Lung microvascular endothelial cell (primary cell): ENCODE measurements around the gene PPP2R2B. TPM values are rescaled to one million over a fixed set of nuclear protein-coding genes. Genes with fewer than 3 reads are reported as not detected.

Experiments
- DNase-seq, 2 donors: peaks; one replicate each; pipeline versions ENCODE4 v3.0.0 to v3.0.0-alpha.2; 2010; ENCODE audit warnings: low read depth in 2 of 2
- total RNA-seq: library from RNA; depleted of rRNA; stranded (reverse); fragments of >200 nt; gene quantifications from 2 replicates; pipeline ENCODE4 v1.2.1, GENCODE V29; 2014

Gene PPP2R2B
- total RNA-seq, 1 donor from 2014 or later: not detected

DNA sequence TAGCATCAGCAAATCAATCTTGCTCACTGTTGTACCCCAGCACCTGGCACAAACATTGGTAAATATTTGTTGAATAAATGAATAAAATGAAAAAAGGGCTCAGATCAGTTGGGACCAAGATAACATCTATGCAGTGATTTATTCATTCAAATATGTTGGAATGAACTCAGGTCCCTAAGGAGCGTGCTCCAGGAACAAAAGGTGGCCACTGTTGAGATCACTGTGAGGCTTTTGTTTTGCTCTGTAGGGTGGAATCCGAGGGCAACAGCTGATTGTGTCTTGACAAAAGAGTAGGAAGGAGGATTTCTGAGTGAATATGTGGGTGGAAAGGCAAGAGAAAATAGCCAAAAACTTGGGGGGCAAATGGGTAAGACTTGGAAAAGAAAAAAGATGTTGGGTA lies 89.7 kb downstream of the PPP2R2B start:
- no peak for DNase-seq

DNA sequence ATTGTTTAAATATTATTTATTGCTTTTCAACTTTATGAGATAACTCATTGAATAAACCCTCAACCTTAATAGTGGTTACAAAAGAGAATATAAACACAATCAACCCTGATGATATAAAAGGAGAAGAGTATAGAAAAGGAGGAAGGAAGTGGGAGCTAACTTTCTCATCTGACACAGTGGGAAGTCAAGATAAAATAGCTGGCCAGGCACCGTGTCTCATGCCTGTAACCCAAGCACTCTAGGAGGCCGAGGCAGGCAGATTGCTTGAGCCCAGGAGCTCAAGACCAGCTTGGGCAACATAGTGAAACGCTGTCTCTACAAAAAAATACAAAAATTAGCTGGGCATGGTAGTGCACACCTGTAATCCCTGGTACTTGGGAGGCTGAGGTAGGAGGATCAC lies 93.5 kb downstream of the PPP2R2B start:
- DNase-seq: no peak

DNA sequence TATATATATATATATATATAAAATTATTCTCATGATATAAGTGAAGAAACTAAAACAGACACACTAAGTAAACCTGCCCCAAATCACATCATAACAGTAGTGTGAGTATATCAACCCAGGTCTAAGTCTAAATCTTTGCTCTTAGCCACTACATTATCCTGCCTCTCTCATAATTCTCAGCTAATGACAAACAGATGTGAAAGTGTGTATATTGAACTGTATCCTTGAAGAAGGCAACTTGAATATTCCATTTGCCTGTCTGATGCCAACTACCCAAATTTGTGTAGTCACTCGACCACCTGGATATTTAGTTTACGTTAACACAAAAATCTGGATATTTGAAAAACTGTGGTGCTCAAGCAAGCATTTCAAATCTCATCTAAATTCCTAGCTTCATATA lies 97.4 kb downstream of the PPP2R2B start:
- no peak for DNase-seq

DNA sequence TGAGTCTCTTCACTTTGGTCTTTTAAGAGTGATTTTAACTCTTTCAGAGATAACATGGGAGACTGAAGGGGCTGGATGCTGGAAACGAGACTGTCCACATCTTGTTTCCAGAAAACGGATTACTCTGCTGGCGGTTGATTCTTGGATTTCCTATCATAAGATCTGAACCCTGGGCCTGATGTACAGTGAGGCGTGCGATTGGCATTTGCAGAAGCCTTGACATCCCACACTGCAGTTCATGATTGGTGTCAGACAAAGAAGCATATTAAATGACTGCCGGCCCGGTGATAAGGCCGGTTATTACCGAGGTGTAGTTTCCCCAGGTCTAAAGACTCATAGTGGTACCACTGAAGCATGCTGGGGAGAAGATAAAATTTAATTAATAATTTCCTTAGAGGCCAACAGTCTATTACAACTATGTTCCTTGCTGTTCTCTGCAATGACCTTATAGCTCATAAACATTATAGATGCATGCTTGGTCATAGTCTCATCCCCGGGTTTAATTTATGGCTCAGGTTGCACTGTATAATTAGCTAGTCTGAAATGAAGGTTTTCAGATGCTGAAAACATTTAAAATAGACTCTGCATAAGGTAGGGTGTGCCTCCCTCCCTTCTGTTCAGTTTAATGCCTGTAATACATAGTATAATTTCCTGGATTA lies 99.2 kb downstream of the PPP2R2B start:
- DNase-seq: no peak

DNA sequence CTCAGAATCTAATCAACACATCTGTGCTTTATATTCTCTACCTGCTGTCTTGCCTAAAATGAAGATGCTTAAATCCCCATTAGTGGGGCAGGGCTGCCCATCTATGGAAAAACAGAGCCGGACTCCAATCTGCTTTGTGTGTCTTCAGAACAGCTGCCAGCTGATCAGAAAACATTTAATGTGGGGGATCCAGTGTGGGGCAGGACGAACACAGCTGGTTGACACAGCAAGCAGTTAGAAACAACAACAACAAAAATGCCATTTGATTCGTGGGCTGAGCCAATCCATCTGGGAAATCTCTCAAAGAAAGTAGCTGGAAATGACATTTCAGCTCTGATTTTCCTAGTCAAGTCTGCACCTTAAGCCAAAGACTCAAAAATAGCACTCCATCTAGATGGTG lies 99.8 kb downstream of the PPP2R2B start:
- no peak for DNase-seq

DNA sequence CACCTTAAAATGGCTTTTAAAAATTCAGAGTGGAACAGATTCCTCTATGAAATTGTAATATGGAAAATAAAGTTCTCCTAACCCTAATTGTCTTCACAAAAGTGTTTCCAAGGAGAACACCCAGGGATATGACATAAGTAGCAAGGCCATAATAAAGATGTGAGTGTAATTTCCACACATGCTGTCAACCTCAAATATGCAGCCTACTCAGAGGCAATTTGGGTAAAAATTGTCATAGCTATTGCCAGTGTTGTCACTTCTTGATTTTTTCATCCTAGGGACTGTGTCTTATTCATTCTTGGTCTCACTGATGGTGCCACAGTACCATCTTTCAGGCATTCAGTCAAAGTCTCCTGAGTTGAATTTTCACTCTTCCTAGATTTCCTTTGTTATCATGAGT lies 100.3 kb downstream of the PPP2R2B start:
- no peak for DNase-seq

DNA sequence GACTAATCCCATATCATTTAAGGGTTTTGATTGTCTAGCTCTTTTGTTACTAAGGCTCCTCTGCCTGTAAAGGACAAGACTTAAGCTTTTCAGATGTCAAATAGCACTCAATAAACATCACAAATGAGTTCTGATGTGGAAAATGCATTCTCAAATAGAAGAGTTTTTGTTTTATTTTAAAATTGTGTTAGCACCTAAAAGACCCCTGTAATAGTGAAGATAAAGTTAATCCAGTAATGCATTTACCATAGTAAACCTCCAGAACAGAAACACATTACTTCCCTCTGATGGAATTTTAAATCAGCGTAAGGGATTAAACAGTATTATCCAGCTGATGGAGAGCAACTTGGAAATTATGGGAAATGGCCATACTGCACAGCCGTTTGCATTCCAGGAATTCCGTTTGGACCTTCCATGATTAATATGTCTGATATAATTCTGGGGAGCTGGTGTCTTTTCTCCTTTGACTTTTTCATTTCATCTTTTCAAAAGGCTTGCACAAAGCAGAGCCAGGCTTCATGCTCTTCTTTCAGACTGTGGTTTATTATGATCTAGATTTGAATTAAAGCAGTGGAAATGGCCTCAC lies 105.6 kb downstream of the PPP2R2B start:
- no peak for DNase-seq

DNA sequence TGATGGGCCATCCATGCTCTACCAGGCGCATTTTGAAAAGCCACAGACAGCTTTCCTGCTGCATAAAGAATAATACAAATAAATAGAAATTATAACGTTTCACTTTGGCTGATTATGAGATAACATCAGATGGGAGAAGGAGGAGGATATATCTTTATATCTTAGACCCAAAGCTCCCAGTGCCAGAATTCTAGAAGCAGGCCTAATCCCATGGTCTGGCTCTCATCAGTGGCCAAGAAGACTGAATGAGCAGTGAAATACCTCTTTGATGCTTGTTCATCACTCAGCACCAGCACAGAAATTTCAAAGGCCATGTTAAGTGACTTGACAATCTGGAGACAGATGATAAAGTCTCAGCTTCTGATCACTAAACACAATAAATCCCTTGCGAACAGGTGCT lies 107.6 kb downstream of the PPP2R2B start:
- DNase-seq: no peak

DNA sequence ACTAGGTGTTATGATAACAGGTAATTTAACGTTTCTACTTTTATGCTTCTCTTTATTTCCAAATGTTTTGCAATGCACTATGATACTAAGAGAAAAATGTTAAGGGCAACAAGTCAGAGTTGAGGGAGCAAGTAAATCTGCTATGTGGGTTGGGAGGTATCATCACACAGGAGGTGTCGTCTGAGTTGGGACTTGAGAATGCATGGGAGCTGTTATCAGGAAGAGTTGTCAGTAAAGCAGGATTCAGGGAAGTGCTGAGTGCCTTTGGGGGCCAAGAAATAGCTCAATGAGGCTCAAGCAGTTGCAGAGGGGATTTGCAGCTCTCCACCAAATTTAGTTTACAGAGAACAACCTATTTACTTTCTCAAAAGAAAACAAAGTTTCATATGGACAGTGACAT lies 108.0 kb downstream of the PPP2R2B start:
- no peak for DNase-seq

DNA sequence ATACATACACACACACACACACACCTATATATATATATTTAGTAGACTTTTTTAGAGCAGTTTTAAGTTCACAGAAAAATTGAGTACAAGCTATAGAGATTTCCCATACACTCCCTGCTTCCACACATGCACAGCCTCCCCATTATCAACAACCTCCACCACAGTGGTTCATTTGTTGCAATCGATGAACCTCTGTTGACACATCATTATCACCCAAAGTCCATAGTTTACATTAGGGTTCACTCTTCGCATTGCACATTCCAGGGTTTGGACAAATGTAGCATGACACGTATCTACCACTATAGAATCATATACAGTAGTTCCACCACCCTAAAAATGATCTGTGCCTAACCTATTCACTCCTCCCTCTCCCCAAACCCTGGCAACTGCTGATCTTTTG lies 111.0 kb downstream of the PPP2R2B start:
- no peak for DNase-seq

DNA sequence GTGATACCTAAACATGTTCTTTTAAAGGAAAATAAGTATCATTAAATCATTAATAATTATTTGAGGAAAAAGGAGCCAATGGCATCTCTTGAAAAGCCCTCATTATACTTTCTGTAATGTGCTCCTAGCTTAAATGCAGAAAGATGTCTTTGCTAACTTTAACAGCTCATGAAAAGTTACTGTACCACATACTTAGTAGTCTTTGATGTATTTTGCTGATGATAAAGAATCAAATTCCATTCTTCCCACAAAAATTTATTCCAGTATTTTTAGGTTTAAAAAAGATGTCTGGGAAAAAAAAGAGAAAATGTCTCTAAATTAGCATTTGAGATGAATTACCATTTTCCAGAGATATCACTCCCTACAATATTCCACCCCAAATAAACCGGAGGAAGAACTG lies 112.5 kb downstream of the PPP2R2B start:
- no peak for DNase-seq

DNA sequence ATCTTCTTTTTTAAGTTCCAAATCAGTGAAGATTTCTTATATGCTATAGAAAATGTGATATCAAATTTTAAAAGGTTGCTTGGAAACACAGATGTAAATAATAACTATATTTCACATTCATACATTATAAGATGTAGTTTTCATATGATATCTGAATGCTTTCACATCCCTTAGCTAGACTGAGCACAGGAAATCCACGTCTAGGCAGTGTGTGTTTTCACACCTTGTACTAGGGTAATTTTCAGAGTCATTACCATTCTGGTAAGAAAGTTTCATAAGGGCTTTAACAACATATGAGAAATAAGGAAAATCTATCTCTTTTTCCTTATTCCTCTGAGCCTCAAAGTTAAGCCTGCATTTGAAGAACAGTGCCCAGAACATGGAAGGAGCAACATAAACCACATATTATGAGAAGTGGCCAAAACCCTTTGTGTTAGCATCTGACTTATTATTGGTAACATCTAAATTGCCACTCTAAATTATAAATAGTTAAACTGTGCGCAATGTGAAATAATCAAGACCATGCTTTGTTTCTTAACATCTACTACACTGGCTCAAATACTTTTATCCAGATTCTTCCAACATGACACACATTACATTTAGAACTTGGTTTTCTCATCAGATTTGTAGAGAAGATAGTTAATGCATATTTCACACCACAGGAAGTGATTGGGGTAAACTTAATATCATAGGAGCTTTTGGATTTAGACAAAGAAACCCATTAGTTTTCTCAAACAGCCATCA lies 113.3 kb downstream of the PPP2R2B start:
- DNase-seq: no peak

DNA sequence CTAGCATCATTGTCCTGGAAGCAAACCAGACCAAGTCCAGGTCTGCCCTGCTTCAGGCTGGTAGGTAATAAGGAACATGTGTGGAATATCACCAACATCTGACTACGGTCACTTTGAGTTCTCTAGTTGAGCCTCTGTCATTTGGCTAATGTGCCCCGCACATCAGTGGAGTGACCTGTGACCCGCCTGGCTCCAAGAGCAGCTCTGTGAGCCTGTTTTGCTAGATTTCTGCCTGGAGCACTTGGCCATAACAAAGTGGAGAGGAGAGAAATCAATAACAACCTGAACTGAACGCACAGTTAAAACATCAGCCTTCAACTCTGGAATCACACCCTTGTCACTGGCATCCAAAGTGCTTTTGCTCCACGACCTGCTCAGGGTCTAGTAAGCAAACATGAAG lies 115.7 kb downstream of the PPP2R2B start:
- DNase-seq: no peak

DNA sequence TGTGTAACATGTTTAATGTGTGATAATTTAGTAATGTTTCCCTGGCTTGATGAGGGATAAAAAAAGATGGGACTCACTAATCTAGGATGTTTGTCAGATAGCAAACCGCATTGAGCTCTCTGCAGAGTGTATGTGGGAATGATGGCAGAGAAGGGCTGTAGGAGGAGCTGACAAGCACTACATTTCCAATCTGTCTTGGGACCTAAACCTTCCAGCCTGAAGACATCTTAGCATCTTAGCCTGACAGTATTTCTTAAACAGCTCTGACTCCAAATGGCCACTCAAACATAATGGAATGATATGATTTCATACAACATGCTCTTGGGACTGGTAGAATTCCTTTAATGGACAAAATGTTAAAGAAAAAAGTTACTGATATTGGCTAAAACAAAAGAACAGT lies 116.7 kb downstream of the PPP2R2B start:
- no peak for DNase-seq

DNA sequence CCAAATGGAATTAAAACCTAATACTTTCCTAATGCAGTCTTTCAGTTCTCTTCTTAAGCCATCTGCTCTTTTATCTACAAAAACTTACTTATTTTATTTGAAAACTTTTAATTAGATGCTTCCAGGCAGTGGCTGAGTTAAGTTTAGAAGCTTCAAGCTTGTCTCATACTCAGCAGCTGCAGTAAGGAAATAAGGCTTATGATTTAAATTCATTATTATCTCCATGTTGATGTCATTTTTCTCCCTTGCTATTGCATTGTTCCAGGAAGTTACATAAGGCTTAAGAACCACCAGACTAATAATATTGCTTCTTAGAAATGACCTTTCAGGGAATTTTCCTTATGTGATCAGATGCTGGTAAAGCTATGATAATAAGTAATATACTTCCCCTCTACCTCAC lies 119.6 kb downstream of the PPP2R2B start:
- no peak for DNase-seq

DNA sequence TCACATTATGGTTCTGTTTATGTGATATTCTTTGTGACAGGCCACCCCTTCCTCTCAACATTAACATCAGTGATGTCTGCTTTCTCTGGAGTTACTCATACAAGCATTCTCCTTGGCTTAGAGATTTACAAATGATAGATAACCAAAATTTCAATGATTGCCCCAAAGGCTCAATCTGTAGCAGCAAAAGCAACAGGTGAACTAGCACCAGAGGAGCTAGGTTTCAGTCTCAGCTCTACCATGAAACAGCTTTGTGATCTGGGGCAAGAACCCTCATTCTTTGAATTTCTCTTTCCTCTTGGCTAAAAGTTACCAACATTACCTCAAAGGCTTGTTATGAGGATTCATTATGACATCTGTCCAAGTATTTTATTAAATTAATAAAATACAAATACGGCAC lies 120.5 kb downstream of the PPP2R2B start:
- no peak for DNase-seq

DNA sequence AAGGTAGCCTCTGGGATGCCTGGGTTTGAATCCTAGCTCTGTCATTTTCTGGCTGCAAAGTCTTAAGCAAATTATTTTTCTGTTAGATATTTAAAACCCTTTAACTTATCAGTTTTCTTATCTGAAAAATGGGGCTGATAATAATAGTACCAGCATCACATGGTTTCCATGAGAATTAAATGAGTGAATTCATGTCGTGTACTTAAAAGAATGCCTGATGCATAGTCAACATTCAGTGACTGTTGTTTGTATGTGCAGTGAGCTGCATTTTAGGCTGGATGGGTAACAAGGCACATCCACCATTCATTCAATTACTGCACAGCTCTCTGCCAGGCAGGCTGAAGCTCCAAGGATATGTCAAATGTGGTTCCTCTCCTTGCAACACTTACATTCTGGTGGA lies 122.0 kb downstream of the PPP2R2B start:
- DNase-seq: no peak

DNA sequence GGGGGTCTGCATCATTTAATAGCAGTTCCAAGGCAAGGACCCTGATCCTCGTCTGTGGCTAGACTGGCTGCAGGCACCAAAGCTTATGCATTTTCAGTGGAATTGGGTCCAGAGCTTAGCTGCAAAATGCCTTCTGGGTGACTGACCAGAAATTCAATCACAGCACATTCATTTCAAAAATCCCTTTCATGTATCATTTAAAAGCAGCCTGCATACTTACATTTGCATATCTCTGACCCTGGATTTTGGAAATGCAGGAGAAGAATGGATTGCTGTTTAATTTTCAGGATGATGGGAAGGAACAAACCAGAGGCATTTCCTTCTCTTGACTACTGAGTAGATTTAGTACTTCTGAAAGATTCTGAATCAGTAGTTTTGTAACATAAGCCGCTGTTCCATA lies 122.8 kb downstream of the PPP2R2B start:
- no peak for DNase-seq

DNA sequence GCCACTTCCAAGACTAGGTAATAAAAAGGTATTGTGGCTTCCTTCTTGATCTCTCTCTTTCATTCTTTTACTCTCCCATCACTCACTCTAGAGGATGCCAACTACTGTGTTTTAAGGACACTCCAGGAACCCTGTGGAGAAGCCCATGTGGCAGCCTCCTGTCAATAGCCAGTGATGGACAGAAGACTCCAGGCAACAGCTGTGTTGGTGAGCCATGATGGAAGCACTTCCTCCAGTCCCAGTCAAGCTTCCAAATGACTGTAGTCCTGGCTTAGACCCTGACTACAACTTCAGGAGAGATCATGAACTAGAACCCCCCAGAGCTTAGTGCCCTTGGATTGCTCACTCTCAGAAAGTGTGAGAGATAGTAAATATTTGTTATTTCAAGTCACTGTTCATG lies 123.9 kb downstream of the PPP2R2B start:
- no peak for DNase-seq

DNA sequence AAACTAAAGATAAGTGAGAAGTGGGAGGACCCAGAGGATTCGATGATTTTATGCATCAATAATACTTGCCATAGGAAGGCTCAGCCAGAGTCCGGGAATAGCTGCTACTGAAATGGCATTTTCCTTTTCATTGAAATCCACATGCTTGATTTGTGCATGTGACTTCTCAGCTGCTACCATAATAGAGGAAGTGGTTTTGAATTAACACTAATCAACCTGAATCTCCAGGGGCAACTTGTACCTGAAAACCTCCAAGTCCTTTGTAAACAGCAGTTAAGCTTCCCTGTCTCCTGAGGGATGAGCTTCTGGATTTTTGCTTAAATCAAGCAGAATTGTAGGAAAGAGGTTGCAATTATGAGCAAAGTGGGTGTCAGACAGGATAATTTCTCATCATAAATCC lies 124.9 kb downstream of the PPP2R2B start:
- DNase-seq: no peak

DNA sequence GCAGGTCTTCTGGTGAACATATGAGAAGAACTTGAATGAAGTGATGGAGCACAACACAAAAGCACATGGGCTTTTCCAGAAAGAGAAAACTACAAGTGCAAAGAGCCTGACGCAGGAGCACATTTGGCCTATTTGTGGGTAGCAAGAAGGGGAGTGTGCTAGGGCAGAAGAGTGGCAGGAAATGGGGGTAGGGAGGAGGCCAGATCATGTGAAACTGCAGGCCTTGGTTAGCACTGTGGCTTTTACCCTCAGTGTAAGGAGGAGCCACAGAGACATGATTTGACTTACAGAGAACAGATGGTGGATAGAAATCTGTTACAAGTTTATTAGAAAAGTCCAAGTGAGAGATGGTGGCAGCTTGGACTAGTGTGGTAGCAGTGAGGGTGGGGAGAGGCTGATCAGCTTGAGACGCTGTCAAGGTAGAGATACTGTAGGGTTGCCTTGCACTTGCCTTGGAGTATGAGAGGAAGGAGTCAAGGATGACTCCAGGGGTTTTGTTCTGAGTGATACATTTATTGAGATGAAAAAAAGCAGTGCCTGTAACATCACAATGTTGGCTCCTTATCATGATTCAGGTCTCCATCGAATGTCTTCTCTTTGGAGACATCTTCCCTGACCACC lies 126.7 kb downstream of the PPP2R2B start:
- peak in 1 of 2 donors; percentile 8 for DNase-seq

DNA sequence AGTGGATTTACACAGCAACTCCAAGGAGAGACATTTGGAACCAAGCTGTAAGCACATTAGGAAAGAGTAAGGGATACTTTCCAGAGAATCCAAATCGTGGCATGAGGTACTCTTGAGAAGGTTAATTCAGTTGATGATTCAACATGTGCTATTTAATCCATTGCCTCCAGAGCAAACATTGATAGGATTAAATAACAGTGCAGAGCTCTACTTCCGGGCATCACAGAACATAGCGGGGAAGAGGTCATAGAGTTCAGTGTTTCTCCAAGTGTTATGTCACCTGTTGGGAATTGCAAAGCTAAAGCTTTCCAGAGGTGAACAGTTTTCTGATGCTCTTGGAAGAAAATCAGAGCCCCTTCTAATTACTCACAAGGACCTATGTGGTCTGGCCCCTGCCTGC lies 127.5 kb downstream of the PPP2R2B start:
- DNase-seq: no peak

DNA sequence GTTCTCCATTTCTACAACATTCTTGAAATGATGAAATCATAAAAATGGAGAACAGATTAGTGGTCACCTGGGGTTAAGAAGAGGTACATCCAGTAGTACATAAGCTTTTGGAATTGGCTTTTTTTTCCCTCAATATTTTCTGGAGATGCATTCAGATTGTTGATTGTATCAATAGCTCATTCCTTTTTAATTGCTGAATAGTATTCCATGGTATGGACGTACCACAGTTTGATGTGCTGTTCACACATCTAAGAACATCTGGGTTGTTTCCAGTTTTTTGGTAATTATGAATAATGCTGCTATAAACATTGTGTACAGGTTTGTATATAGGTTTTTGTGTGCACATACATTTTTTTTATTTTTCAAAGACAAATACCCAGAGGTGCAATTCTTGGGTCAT lies 130.0 kb downstream of the PPP2R2B start:
- DNase-seq: no peak
